Measurements from ENCODE around the gene CBX5.

The CBX5 gene

DNA sequence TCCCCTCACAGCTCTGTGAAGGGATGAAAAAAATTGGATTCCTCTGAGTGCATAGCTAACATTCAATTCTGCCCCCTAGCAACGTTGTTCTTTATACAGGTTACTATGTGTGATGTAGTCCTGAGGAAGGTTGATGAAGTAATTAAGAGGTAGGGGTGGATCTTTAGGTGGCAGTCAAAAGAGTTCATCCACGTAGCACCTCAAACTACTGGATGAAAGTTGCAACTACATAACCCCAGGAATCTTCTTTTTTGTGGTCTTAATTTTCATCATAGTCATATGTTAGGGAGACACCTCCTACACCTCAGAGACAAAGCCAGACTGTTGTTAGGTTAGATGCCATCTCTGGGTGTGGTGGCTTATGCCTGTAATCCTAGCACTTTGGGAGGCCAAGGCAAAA lies 31.1 kb upstream of the CBX5 start:
- Histone ChIP-seq H3K4me3 (ENCODE audit: low read depth, low read length) (no peak overlapping the region), H3K9me3 (ENCODE audit: severe bottlenecking) (no peaks in the 10 kb centered on the region), H3K36me3 (no peaks in the 10 kb centered on the region), H3K27me3 (ENCODE audit: insufficient read depth, low read depth, severe bottlenecking) (no peaks in the 10 kb centered on the region), H3K27ac (no peak overlapping the region)
- no peak for DNase-seq
- TF ChIP-seq, protein P1, sequence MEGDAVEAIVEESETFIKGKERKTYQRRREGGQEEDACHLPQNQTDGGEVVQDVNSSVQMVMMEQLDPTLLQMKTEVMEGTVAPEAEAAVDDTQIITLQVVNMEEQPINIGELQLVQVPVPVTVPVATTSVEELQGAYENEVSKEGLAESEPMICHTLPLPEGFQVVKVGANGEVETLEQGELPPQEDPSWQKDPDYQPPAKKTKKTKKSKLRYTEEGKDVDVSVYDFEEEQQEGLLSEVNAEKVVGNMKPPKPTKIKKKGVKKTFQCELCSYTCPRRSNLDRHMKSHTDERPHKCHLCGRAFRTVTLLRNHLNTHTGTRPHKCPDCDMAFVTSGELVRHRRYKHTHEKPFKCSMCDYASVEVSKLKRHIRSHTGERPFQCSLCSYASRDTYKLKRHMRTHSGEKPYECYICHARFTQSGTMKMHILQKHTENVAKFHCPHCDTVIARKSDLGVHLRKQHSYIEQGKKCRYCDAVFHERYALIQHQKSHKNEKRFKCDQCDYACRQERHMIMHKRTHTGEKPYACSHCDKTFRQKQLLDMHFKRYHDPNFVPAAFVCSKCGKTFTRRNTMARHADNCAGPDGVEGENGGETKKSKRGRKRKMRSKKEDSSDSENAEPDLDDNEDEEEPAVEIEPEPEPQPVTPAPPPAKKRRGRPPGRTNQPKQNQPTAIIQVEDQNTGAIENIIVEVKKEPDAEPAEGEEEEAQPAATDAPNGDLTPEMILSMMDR (IDR thresholded peaks at IDR 0.05; ENCODE audit: low read depth, low read length): no peak

DNA sequence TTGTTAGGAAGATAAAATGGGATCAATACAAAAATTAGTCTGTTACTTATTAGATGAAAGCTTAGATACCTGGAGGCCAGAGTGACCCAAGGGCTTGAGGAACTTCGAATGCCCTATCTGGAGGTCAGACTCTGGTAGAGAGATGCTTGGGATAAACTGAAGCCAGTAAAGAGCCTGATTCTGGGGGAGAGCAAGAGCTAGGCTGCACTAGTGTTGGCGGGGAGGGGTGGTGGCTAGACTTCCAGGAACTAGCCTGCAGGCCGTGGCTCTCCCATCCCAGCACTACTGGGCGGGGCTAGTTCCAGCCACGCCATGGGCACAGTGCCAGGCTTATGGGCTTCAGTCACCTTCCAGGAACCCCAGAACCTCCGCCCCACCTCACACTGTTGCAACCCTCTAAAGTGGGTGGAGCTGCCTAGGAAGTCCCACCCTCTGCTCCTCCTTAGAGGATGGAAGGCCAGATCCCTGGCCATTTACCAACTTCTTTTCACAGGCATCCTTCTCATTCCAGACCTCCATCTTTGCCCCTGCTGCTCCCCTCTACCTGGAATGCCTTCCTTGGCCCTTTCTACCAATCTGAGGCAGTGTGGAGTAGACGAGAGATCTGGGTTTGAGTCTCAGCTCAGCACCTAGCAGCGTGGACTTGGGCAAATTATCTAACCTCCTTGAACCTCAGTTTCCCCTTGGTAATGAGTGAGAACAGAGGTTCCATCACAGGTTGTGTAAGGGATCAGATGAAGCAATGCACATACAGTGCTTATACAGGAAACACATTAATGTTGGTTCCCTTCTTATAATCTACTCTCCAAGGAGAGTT lies 27.2 kb upstream of the CBX5 start:
- H3K36me3 ChIP-seq: no peaks in the 10 kb centered on the region
- no peak overlapping the region for H3K4me3 ChIP-seq (ENCODE audit: low read depth, low read length)
- H3K9me3 ChIP-seq (ENCODE audit: severe bottlenecking): no peaks in the 10 kb centered on the region
- no peaks in the 10 kb centered on the region for H3K27me3 ChIP-seq (ENCODE audit: insufficient read depth, low read depth, severe bottlenecking)
- no peak overlapping the region for H3K27ac ChIP-seq
- DNase-seq: no peak
- TF ChIP-seq, protein P1 (IDR thresholded peaks at IDR 0.05; ENCODE audit: low read depth, low read length): no peak

DNA sequence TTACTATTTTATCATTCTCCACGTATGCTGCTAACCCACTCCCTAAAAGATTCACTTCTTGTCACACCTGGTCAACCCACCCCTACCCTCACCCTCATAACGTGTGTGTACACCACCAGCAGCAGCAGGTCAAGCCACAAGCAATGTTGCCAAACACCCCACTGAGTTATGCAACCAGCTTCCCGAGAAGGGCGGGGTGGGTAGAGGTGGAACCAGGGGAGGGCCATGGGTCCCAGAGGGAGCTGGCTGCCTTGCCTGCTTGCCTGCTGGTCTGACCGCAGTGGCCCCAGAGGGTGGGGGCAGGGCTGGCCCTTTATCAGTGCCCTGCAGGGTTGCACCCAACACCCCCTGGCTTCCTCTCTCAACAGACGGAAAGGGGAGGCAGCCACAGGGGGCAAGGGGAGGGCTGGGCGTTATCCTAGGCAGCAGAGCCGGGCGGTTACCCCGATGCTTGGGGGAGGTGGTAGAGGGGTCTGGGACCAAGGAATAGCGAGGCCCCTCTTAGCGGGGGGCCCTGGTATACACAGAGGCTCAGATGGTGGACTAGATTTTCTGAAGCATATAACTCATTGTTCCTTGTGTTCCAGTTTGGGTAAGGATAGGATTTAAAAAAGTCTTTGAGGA lies 24.4 kb upstream of the CBX5 start:
- no peaks in the 10 kb centered on the region for H3K27me3 ChIP-seq (ENCODE audit: insufficient read depth, low read depth, severe bottlenecking)
- no peak for DNase-seq

DNA sequence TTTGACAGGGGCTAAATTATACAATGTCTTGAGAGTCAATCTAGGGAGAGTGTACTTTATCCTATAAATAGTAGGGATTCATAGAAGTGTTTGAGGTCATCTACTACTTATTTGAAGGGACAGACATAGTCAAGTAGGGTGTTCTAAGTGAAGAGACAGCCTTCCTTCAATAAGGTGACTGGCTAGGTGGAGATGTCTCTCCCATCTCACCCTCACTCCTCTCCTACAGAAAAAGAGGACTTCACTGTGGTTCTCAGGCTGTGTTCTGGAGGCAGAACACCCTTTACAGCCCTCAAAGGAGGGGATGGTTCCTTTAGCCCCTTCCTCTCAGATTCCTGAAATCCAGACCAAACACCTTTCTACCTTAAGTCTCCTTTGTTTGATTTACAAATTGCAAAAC lies 23.7 kb upstream of the CBX5 start:
- Histone ChIP-seq H3K27ac (no peak overlapping the region), H3K36me3 (no peaks in the 10 kb centered on the region), H3K4me3 (ENCODE audit: low read depth, low read length) (no peak overlapping the region), H3K27me3 (ENCODE audit: insufficient read depth, low read depth, severe bottlenecking) (no peaks in the 10 kb centered on the region), H3K9me3 (ENCODE audit: severe bottlenecking) (no peaks in the 10 kb centered on the region)
- TF ChIP-seq, protein P1 (IDR thresholded peaks at IDR 0.05; ENCODE audit: low read depth, low read length): no peak
- no peak for DNase-seq

More for the DNA sequence above, 24.4 kb upstream of the CBX5 start:
- no peaks in the 10 kb centered on the region for H3K9me3 ChIP-seq (ENCODE audit: severe bottlenecking)
- H3K27ac ChIP-seq: no peak overlapping the region
- TF ChIP-seq, protein P1 (IDR thresholded peaks at IDR 0.05; ENCODE audit: low read depth, low read length): no peak
- H3K36me3 ChIP-seq: no peaks in the 10 kb centered on the region
- H3K4me3 ChIP-seq (ENCODE audit: low read depth, low read length): no peak overlapping the region

DNA sequence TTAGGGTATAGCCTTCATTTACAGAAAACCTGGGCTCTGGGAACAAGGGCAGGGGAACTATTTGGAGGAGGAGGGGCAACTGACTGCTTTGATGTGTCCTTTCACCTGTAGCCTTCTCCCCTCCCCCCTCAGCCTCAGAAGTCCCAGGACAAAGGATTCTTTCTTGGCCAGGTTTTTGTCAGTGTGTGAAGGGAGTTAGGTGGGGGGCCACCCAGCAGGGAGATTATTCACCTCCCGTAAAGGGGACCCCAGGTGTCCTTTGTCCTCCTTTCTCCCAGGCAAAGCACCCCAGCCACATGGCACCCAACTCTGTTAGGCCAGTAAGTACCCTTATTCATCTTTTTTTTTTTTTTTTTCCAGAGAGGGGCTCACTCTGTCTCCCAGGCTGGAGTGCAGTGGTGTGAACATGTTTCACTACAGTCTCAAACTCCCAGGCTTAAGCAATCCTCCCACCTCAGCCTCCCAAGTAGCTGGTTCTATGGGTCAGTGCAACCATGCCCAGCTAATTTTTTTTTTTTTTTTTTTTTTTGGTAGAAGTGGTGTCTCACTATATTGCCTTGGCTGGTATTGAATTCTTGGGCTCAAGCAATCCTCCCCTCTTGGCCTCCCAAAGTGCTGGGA lies 21.6 kb upstream of the CBX5 start:
- TF ChIP-seq, protein P1 (IDR thresholded peaks at IDR 0.05; ENCODE audit: low read depth, low read length): no peak
- no peak for DNase-seq
- Histone ChIP-seq H3K9me3 (ENCODE audit: severe bottlenecking) (no peaks in the 10 kb centered on the region), H3K27ac (no peak overlapping the region), H3K27me3 (ENCODE audit: insufficient read depth, low read depth, severe bottlenecking) (no peaks in the 10 kb centered on the region), H3K36me3 (no peaks in the 10 kb centered on the region), H3K4me3 (ENCODE audit: low read depth, low read length) (no peak overlapping the region)
